Astrocyte (in vitro differentiated cells and primary cell): ENCODE data around the gene FAM168A. TPM values are rescaled to one million over a fixed set of nuclear protein-coding genes. Genes with fewer than 3 reads are reported as not detected.

Experiments
- DNase-seq: peaks from one replicate; pipeline ENCODE4 v3.0.0-alpha.2; 2010; ENCODE audit warnings: low read depth
- FAIRE-seq: peaks from 2 replicates; lab custom pipeline; 2011; peaks lifted over from hg19 to GRCh38; lab: Jason Lieb, UNC
- H2AFZ ChIP-seq: 2 replicates; pipeline ENCODE4 v1.6.0; 2012; ENCODE audit warnings: low read depth, low read length, inconsistent platforms
- H3K27ac ChIP-seq: 2 replicates; pipeline ENCODE4 v1.5.1; 2011; ENCODE audit warnings: low read depth, low read length, inconsistent platforms
- H3K27me3 ChIP-seq: 2 replicates; pipeline ENCODE4 v1.6.0; 2011; ENCODE audit warnings: low read length, inconsistent platforms; ENCODE audit not compliant: insufficient read depth
- H3K36me3 ChIP-seq: 2 replicates; pipeline ENCODE4 v1.5.1; 2011; ENCODE audit warnings: low read length, inconsistent platforms; ENCODE audit not compliant: insufficient read depth
- H3K4me1 ChIP-seq: 2 replicates; pipeline ENCODE4 v1.5.1; 2011; ENCODE audit warnings: low read length, inconsistent platforms; ENCODE audit not compliant: insufficient read depth
- H3K4me2 ChIP-seq: 2 replicates; pipeline ENCODE4 v1.6.0; 2012; ENCODE audit warnings: low read length, inconsistent platforms
- H3K4me3 ChIP-seq: 2 replicates; pipeline ENCODE4 v1.5.1; 2011; ENCODE audit warnings: low read depth, mild to moderate bottlenecking, low read length, inconsistent platforms; ENCODE audit not compliant: insufficient read depth
- H3K79me2 ChIP-seq: 2 replicates; pipeline ENCODE4 v1.6.0; 2012; ENCODE audit warnings: mild to moderate bottlenecking, low read length, inconsistent platforms; ENCODE audit not compliant: insufficient read depth
- H3K9ac ChIP-seq: 2 replicates; pipeline ENCODE4 v1.6.0; 2012; ENCODE audit warnings: mild to moderate bottlenecking, low read length, inconsistent platforms
- H3K9me3 ChIP-seq: 2 replicates; pipeline ENCODE4 v1.5.1; 2012; ENCODE audit warnings: low read depth, mild to moderate bottlenecking, low read length, inconsistent platforms; ENCODE audit not compliant: insufficient read depth
- H4K20me1 ChIP-seq: 2 replicates; pipeline ENCODE4 v1.6.0; 2012; ENCODE audit warnings: low read length, inconsistent platforms; ENCODE audit not compliant: insufficient read depth
- H3K27ac Mint-ChIP-seq: one replicate; pipeline ENCODE4 v1.8.0; 2021; ENCODE audit warnings: mild to moderate bottlenecking, mixed read lengths; ENCODE audit not compliant: unreplicated experiment
- H3K27me3 Mint-ChIP-seq: one replicate; pipeline ENCODE4 v1.8.0; 2021; ENCODE audit warnings: low read depth, mixed read lengths; ENCODE audit not compliant: unreplicated experiment
- H3K36me3 Mint-ChIP-seq: one replicate; pipeline ENCODE4 v1.8.0; 2021; ENCODE audit warnings: low read depth, mixed read lengths; ENCODE audit not compliant: unreplicated experiment
- H3K4me1 Mint-ChIP-seq: one replicate; pipeline ENCODE4 v1.8.0; 2021; ENCODE audit warnings: low read depth, mixed read lengths; ENCODE audit not compliant: unreplicated experiment
- H3K4me3 Mint-ChIP-seq: one replicate; pipeline ENCODE4 v1.8.0; 2021; ENCODE audit warnings: mild to moderate bottlenecking, moderate library complexity, mixed read lengths; ENCODE audit not compliant: unreplicated experiment
- H3K9me3 Mint-ChIP-seq: one replicate; pipeline ENCODE4 v1.8.0; 2021; ENCODE audit warnings: mild to moderate bottlenecking, mixed read lengths; ENCODE audit not compliant: unreplicated experiment
- EZH2 ChIP-seq: IDR thresholded peaks from 2 replicates; pipeline ENCODE4 v1.6.1; 2012; ENCODE audit warnings: mild to moderate bottlenecking, low read length, inconsistent platforms; ENCODE audit not compliant: insufficient read depth
- total RNA-seq: library from RNA; stranded (reverse); gene quantifications from 2 replicates; pipeline ENCODE4 v1.2.1, GENCODE V29; 2021
- TF ChIP-seq, protein P1 (sequence below): IDR thresholded peaks from 2 replicates; pipeline ENCODE4 v1.5.1; 2011; ENCODE audit warnings: low read depth, mild to moderate bottlenecking, inconsistent platforms, low read length, moderate library complexity; ENCODE audit not compliant: insufficient read depth

The FAM168A gene
- total RNA-seq, 1 donor from 2014 or later, result 44.8 TPM

- H3K27ac ChIP-seq, result no peak overlapping the region
- Mint-ChIP-seq H3K4me1 (peaks cover 3% of the 10 kb centered on the region), H3K4me3 (no peak overlapping the region), H3K9me3 (no peaks in the 10 kb centered on the region), H3K27me3 (no peaks in the 10 kb centered on the region), H3K27ac (no peak overlapping the region), H3K36me3 (peaks cover 5% of the 10 kb centered on the region)
- no peak overlapping the region for H3K4me3 ChIP-seq
- H3K79me2 ChIP-seq, result peaks cover 32% of the 10 kb centered on the region
- peaks cover 76% of the 10 kb centered on the region for H4K20me1 ChIP-seq
- no peaks in the 10 kb centered on the region for H3K9me3 ChIP-seq
- no peak overlapping the region for H2AFZ ChIP-seq
- H3K9ac ChIP-seq, result no peak overlapping the region
- DNase-seq, result peak; percentile 37
- no peaks in the 10 kb centered on the region for H3K27me3 ChIP-seq
- FAIRE-seq, result no peak
- no peaks in the 10 kb centered on the region for H3K4me1 ChIP-seq
- H3K4me2 ChIP-seq, result no peak overlapping the region
- H3K36me3 ChIP-seq, result peaks cover 10% of the 10 kb centered on the region
- TF ChIP-seq, protein P1, sequence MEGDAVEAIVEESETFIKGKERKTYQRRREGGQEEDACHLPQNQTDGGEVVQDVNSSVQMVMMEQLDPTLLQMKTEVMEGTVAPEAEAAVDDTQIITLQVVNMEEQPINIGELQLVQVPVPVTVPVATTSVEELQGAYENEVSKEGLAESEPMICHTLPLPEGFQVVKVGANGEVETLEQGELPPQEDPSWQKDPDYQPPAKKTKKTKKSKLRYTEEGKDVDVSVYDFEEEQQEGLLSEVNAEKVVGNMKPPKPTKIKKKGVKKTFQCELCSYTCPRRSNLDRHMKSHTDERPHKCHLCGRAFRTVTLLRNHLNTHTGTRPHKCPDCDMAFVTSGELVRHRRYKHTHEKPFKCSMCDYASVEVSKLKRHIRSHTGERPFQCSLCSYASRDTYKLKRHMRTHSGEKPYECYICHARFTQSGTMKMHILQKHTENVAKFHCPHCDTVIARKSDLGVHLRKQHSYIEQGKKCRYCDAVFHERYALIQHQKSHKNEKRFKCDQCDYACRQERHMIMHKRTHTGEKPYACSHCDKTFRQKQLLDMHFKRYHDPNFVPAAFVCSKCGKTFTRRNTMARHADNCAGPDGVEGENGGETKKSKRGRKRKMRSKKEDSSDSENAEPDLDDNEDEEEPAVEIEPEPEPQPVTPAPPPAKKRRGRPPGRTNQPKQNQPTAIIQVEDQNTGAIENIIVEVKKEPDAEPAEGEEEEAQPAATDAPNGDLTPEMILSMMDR, result peak; percentile 100
- no peak for TF ChIP-seq EZH2
These were observed 246.8 kb downstream of the FAM168A start for GRCh38 chr11:73350908-73351636.

Other genes starting within 250 kb of the FAM168A start
- gene RELT, start 221.7 kb downstream of the FAM168A start, total RNA-seq, result 3.6 and 5.2 TPM in 2 replicates
- gene PLEKHB1, start 48.5 kb upstream of the FAM168A start, total RNA-seq, result 4.5 and 5.8 TPM in 2 replicates
- gene RAB6A, start 163.0 kb upstream of the FAM168A start, total RNA-seq, result 185 and 200 TPM in 2 replicates
- gene MRPL48, start 189.8 kb upstream of the FAM168A start, total RNA-seq, result 23.8 and 24.6 TPM in 2 replicates